ENCODE results near the gene KRT9.

GRCh38 chr17:41563607-41564170 is 8.2 kb downstream of the KRT9 start:
- TF ChIP-seq CTCF (IDR thresholded peaks at IDR 0.05): no peak
- TF ChIP-seq POLR2A (IDR thresholded peaks at IDR 0.05): no peak
